Temporal lobe (tissue), 2 donors: Measurements from ENCODE around the gene MATR3. TPM values are rescaled to one million over a fixed set of nuclear protein-coding genes. Genes with fewer than 3 reads are reported as not detected.

Source experiments
- small RNA-seq: library from RNA; depleted of rRNA; stranded (forward); fragments of <200 nt; gene quantifications from one replicate; pipeline ENCODE3, GENCODE V24; 2014; ENCODE audit warnings: low replicate concordance
- total RNA-seq: library from RNA; depleted of rRNA; stranded (reverse); fragments of >200 nt; gene quantifications from one replicate; pipeline ENCODE4 v1.2.3, GENCODE V29; 2014

MATR3 gene
- total RNA-seq, 1 donor from 2014 or later = 631 TPM

Small RNA genes within 50 kb of the gene (small RNA-seq; reads per million reads assigned to genes)
- gene RNA5SP195 = not detected
- gene SNORA74A = 2.2 reads per million, percentile 87 among the genes with 10 or more reads in this experiment
- 2.8 reads per million, percentile 89 among the genes with 10 or more reads in this experiment for gene SNORA74D

Other genes with a start within 250 kb of the MATR3 start
- 9.1 TPM for gene SIL1, start 95.4 kb upstream of the MATR3 start, total RNA-seq
- gene PAIP2, start 48.1 kb downstream of the MATR3 start, total RNA-seq = 85.6 TPM
- not detected for gene SLC23A1, start 89.6 kb downstream of the MATR3 start, total RNA-seq
- gene MZB1, start 96.2 kb downstream of the MATR3 start, total RNA-seq = not detected
- 0.49 TPM for gene PROB1, start 101.4 kb downstream of the MATR3 start, total RNA-seq
- 3.7 TPM for gene SPATA24, start 110.3 kb downstream of the MATR3 start, total RNA-seq
- gene DNAJC18, start 145.8 kb downstream of the MATR3 start, total RNA-seq = 45.2 TPM
- gene ECSCR, start 169.0 kb downstream of the MATR3 start, total RNA-seq = 3.4 TPM
- gene SMIM33, start 177.3 kb downstream of the MATR3 start, total RNA-seq = not detected
- 3.2 TPM for gene STING1, start 189.0 kb downstream of the MATR3 start, total RNA-seq